ENCODE data around the gene PRDM4. TPM values are rescaled to one million over a fixed set of nuclear protein-coding genes. Genes with fewer than 3 reads are reported as not detected.

The PRDM4 gene
- total and polyA plus RNA-seq, 7 donors: 9.3 to 40.0 (median 13.7) TPM

- H3K4me1 ChIP-seq: peaks cover 6% of the 10 kb centered on the region
- H3K27ac ChIP-seq: no peak overlapping the region
- no peak overlapping the region for H3K4me3 ChIP-seq
- H3K27me3 ChIP-seq (ENCODE audit: insufficient read depth in 3 of 3, low read length in 2 of 3): no peaks in the 10 kb centered on the region
- 67 to 76% (median 71%) methylated on average over 4 of the region's 4 CpGs for WGBS, 3 donors
- DNase-seq (no peak), ATAC-seq (no peak)
- peaks cover 8% of the 10 kb centered on the region for H3K9me3 ChIP-seq
- no peaks in the 10 kb centered on the region for H3K36me3 ChIP-seq (ENCODE audit: insufficient read depth in 1 of 2, low read depth in 1 of 2)
- no peak for TF ChIP-seq CTCF (IDR thresholded peaks at IDR 0.05)
- intact Hi-C loops (cut with DNase I): loop anchor here (5.0 to 10.0 kb wide), 3 partner anchors 82 to 748 kb away; no protein-coding TSS in a partner anchor
Observed at GRCh38 chr12:107764626-107765025, 3.7 kb upstream of the PRDM4 start.

GRCh38 chr12:107762874-107763273, 1.9 kb upstream of the PRDM4 start:
- 93 to 97% (median 94%) methylated on average over 1 of the region's 1 CpG for WGBS, 3 donors
- intact Hi-C loops (cut with DNase I): loop anchor here (5.0 to 10.0 kb wide), 3 partner anchors 81 to 749 kb away; no protein-coding TSS in a partner anchor

GRCh38 chr12:107761502-107761904, 566 bp upstream of the PRDM4 start:
- Histone ChIP-seq H3K4me1 (peaks cover 22% of the 10 kb centered on the region), H3K4me3 (peak overlapping the region; percentile 81), H3K36me3 (ENCODE audit: insufficient read depth in 1 of 2, low read depth in 1 of 2) (peaks cover 0 to 30% of the 10 kb centered on the region in 2 donors), H3K27me3 (ENCODE audit: insufficient read depth in 3 of 3, low read length in 2 of 3) (no peaks in the 10 kb centered on the region), H3K9me3 (peaks cover 8% of the 10 kb centered on the region), H3K27ac (peak overlapping the region; percentile 77)
- intact Hi-C loops (cut with DNase I): loop anchor here (5.0 to 10.0 kb wide), 3 partner anchors 79 to 751 kb away; no protein-coding TSS in a partner anchor
- no peak for TF ChIP-seq CTCF (IDR thresholded peaks at IDR 0.05)
- 1% methylated on average over 12 of the region's 12 CpGs for WGBS, 3 donors
- DNase-seq: no peak
- ATAC-seq: peak in 2 of 4 donors; percentile 4 to 26

More at GRCh38 chr12:107762874-107763273, 1.9 kb upstream of the PRDM4 start:
- H3K4me1 ChIP-seq: peaks cover 22% of the 10 kb centered on the region
- no peak overlapping the region for H3K27ac ChIP-seq
- H3K4me3 ChIP-seq: no peak overlapping the region
- TF ChIP-seq CTCF (IDR thresholded peaks at IDR 0.05): no peak
- DNase-seq (no peak), ATAC-seq (no peak)
- no peaks in the 10 kb centered on the region for H3K27me3 ChIP-seq (ENCODE audit: insufficient read depth in 3 of 3, low read length in 2 of 3)
- H3K36me3 ChIP-seq (ENCODE audit: insufficient read depth in 1 of 2, low read depth in 1 of 2): peaks cover 0 to 16% of the 10 kb centered on the region in 2 donors
- peaks cover 8% of the 10 kb centered on the region for H3K9me3 ChIP-seq

GRCh38 chr12:107760207-107760808, 629 bp downstream of the PRDM4 start:
- Histone ChIP-seq H3K4me3 (peak overlapping the region; percentile 81), H3K36me3 (ENCODE audit: insufficient read depth in 1 of 2, low read depth in 1 of 2) (peaks cover 0 to 42% of the 10 kb centered on the region in 2 donors), H3K4me1 (peaks cover 22% of the 10 kb centered on the region), H3K27me3 (ENCODE audit: insufficient read depth in 3 of 3, low read length in 2 of 3) (no peaks in the 10 kb centered on the region), H3K9me3 (peaks cover 8% of the 10 kb centered on the region), H3K27ac (peak overlapping the region; percentile 77)
- no peak for TF ChIP-seq CTCF (IDR thresholded peaks at IDR 0.05)
- ATAC-seq (no peak), DNase-seq (peak in 1 of 2 donors; percentile 31)
- 1 to 2% (median 2%) methylated on average over 30 of the region's 30 CpGs for WGBS, 3 donors
- intact Hi-C loops (cut with DNase I): loop anchor here (5.0 to 10.0 kb wide), 3 partner anchors 78 to 752 kb away; no protein-coding TSS in a partner anchor
